Amniotic stem cell (primary cell): Measurements from ENCODE around the gene DNAH6.
"Not testable (repeated sequence)": the region's sequence is repeated elsewhere in the genome, so short reads cannot be mapped to it uniquely, and the experiment has no call there.

Experiments used
- DNase-seq: peaks from one replicate; lab custom pipeline; 2025; lab: John Stamatoyannopoulos, UW

The DNAH6 gene

GRCh38 chr2:84841577-84841976, 325.3 kb downstream of the DNAH6 start:
- no peak for DNase-seq

GRCh38 chr2:84844141-84844540, 327.8 kb downstream of the DNAH6 start:
- DNase-seq: no peak

DNA sequence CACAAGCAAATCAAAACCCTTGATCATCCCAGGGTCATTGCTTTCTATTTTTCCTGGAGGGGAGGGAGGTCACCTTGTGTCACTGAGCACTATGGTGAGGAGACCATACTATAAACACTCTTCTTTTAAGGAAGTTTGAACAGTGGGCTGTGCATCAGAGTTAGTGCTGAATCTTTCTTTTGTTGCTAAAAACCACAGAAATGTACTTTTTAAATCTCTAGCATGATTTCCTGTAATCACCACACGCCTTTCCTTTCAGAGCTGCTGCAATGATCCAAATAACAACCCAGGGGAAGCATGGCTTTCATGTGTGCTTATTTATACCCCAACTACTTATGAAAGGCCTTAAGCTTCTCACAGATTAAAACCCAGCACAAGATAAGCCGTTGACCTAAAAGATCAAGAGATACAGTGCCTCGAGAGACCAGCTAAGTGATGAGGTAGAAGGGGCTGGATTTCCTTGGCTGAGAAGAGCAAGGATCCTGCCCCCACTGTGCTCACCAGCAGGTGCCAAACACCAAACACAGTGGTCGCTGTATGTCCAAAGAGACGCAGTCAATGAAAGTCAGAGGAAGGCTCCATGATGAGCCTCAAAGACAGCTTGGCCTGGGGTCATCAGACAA, 329.9 kb downstream of the DNAH6 start:
- DNase-seq: no peak

DNA sequence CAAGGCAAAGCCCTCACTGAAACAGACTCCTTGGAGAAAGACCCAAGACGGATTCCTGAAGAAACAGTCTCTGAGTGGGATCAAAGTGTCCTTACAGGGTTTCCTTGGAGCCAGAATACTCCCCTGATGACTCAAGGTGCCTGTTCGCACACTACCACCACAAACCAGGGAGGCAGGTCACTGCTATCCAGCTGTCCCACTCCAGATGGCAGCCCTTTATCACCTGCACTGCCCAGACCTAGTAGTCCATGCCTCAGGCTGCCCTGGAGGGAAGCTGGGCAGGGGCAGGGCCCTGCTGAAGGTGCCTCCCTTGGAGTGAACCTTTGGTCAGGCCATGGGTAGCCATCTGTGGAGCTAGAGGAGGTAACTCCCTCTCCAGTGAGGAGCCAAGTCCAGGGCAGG, 330.4 kb downstream of the DNAH6 start:
- no peak for DNase-seq

DNA sequence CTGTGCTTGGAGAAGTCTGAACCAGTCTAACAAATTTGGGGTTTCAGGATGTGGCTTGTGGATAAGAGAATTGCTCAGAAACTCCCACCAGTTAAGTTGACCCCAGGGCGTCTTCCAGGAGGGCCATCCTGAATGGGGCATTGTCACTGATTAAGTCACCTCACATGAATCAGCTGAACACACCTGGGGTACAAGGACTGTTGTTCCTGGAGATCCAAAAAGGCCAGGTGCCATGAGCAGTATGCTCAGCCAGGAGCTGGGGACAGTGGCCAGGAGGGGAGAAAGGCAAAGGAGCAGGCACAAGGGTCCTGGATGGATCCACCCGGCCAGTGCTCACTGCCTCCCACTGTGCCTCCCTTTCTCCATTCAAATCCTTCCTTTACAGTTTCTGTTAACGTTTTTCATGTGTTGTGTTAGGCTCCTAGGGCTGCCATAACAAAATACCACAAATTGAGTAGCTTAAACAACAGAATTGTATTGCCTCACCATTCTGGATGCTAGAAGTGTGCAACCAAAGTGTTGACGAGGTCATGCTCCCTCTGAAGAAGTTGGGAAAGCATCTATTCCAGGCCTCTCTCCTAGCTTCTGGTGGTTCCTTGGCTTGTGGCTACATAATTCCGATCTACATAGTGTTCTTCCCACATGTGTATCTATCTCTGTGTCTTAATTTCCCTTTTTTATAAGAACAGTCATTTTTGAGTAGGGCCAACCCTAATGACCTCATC, 331.2 kb downstream of the DNAH6 start:
- no peak for DNase-seq

DNA sequence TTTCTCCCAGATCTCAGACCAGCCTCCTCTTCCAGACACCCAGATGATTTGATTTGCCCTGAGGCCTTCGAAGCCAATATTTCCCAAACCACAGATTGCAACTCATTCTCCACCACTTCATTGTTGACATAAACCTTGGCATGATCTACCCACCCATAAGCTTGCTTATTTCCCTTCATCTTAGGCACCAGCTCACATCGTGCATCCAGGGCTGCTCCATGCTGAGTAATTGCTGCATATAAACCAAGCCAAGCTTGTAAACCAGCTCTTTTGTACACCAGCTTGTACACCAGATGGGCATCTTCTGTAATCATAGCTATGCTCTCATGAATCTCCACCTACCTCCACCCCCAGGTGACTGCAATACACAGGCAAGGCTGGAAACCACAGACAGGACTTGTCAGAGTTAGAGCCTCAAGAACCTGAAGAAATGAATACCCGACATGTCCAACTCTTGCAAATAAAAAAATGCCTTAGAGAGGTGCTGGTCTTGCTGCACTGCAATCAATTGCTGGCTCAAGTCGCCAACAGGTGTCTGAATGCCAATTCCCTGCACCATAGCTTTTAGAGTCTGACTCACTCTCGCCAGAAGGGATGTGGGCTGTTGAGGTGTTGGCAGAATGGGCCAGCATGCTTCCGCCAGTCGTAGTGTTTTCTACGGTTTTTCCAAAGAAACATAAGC, 333.1 kb downstream of the DNAH6 start:
- no peak for DNase-seq

DNA sequence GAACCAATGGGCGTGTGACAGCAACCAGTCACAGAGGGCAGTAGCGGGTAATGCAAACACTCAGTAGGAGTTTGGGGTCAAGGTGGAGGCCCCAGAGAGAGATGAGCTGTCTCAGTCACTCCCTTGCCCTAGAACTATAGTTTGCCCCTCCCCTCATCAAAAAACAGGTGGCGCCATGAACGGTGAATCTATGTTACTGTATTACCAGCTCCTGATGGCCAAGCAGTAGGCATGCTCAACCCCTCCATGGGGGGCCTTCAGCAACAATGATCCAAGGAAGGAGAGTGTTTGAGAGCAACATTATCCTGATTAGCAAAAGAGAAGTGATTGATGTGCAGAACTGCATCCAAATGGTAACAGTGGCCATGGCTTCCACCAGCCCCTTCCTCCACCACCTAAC, 334.2 kb downstream of the DNAH6 start:
- DNase-seq: no peak

GRCh38 chr2:84851876-84852275, 335.6 kb downstream of the DNAH6 start:
- no peak for DNase-seq

DNA sequence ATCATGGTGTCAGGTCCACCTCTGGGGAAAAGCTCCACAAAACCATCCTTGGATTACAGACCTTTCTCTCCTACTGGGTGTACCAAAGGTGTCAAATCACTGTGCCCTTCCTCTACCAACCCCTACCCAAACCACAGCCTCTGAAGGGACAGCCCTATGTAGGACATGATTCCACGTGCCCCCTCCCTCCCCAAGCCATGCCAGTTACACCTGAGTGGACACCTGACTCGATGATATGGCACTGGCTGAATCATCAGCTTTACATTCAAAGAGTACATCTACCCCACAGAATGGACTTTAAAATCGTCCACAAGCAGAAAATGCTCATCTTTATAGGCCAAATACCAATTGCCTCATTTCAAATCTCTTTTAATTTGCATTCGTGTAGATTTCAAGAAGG, 338.6 kb downstream of the DNAH6 start:
- no peak for DNase-seq

GRCh38 chr2:84855731-84856130, 339.4 kb downstream of the DNAH6 start:
- no peak for DNase-seq

- no peak for DNase-seq
Observed at GRCh38 chr2:84856787-84857186, 340.5 kb downstream of the DNAH6 start.

DNA sequence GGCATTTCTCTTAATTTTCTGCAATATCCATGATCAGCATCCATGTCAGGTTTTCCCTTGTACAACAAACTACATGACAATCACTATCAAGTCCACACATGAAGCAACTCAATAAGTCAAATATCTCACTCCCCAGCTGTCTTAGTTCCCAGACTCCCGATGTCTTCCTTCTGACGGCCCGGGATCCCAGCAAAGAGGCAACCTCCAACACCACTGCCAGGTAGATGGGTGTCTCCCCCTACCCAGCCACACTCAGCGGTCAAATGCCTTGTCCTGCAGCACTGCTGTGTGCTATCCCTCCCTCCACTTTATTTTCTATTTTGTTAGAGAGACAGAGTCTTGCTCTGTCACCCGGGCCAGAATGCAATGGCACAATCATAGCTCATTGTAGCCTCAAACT, 341.3 kb downstream of the DNAH6 start:
- DNase-seq: no peak

GRCh38 chr2:84858123-84858522, 341.8 kb downstream of the DNAH6 start:
- no peak for DNase-seq

DNA sequence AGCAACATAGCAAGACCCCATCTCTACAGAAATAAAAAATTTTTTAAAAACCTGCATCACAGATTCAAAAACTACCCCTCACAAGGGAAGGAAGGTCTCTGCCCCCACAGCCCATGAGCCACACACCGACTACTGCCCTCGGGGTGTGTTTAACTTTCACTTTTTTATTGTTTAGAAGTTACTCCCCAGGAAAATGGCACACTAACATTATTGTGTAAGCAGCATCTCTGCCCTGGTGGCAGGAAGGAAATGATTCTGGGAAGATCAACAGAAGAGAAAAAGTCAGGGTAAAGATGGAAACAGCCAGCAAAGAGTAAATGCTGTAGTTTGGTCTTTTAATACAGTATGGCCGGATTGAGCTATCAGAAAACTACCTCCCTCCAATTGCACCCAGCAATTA, 342.6 kb downstream of the DNAH6 start:
- DNase-seq: no peak

DNA sequence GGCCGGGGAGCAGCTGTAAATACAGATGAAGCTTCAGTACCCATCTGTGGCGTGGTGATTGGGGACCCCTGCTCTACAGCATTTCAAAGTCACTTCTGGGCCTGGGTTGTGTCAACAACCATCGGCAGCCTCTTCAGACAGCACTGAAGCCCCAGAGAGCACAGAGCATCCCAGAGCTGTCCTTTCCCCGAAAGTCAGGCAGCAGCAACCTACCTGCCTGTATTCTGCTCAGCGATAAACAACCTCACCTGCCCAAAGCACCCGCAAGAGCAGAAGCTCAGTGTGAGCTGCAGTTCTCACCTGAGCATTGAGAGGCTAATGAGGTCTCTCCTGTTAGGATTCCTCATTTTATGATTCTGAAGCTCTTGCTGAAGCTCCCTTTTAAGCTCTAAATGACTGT, 345.2 kb downstream of the DNAH6 start:
- no peak for DNase-seq

GRCh38 chr2:84862006-84862405, 345.7 kb downstream of the DNAH6 start:
- no peak for DNase-seq

DNA sequence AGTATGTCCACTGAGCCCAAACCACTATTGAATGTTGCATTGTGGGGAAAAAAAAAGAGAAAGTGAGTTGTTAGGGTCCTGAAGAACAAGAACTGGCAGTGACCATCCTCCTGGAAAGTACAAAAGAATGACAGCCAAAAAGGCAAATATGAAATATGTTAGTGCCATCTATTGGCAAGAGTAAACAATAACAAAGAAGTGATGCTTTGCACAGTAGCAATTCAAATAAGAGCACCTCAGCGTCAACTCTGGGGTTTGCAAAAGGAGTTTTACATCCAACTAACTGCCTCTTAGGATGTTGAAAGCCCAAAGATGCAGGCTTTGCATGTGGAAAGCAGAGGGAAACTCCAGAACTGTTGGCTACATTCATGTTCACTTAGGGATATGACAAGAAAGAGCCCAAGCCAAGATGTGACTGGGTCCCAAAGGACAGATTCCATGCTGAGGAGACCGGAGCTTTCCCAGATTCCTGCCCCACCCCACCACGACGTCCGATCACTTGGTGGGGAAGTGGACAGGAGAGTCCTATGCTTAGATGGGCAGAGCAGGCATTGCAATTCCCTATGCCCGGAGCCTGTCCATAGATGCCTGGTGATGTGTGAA, 349.0 kb downstream of the DNAH6 start:
- DNase-seq: no peak

DNA sequence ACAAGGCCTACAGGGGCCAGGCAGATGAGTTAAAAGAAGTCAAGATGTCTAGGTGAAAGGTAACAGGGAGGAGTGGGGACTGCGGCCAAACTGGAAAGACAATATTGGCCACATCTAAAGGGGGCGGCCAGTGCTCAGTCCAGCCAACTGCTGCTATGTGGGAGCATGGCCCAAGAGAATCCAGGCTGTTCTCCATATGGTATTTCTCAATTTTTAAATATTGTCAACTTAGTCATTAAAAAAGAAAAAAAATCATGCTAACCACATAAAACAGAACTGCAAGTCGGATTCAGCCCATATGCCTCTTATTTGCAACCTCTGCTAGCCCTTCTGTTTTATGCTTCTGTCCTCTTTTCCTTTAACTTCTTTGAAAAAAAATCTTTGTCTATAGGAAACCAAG, 349.8 kb downstream of the DNAH6 start:
- DNase-seq: no peak

GRCh38 chr2:84868327-84868726, 352.0 kb downstream of the DNAH6 start:
- not testable (repeated sequence) for DNase-seq
